Measurements from ENCODE around the gene KCNH1.

KCNH1 gene

DNA sequence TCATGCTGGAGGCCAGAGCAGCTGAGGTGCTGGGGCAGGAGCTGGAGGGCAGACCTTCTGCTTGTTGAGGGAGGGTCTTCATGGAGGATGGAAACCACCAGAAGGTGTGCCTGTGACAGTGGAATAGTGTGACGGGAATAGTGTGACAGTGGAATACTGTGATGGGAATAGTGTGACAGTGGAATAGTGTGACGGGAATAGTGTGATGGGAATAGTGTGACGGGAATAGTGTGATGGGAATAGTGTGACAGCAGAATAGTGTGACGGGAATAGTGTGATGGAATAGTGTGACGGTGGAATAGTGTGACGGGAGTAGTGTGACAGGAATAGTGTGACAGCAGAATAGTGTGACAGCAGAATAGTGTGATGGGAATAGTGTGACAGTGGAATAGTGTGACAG lies 480.2 kb downstream of the KCNH1 start:
- DNase-seq: peak in 2 of 56 donors; percentile 4 to 28

DNA sequence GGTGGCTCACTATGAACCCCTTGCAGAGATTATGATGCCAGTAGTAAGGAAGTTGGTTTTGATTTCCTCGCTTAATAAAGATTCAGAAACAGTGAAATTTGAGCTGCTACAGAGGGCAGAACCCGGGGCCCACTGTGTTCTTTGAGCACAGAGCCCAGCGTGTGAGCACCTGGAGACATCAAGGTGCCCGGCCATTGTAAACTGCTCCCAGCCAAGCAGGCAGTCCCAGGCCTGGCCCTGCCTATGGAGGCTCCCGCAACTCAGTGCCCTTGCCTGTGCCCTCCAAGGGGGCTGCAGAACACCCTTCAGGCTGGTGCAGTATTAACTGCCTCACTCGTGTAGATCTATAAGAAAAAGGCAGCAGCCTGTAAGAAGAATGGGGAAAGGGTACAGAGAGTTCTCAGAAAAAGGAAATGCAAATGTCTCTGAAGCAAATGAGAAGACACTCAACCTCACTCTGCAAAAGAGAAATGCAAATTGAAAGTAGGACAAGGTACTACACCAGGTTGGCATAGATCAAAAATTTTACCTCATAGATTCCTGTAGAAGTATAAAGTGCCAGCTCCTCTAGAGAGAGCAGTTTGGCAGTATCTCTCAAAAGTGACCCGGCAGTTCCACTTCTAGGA lies 481.5 kb downstream of the KCNH1 start:
- DNase-seq: no peak

DNA sequence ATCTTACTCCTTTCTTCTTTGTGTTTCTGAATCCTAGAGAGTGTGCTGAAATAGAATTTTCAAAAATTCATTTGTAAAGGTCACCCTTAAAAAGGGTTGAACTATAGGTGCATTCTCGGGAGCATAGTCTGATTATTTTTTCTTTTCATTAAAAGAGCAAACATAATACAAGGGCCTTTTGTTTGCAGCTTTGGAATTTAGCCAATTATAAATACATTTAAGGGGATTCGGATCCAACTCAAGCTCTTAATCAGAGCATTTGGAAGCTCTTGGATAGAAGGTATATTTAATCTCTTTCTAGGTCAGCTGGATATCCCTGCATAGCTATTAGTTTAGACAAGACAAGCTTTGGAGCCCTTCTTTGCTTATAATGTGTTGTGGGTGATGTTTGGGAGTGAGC lies 483.5 kb downstream of the KCNH1 start:
- DNase-seq: no peak

DNA sequence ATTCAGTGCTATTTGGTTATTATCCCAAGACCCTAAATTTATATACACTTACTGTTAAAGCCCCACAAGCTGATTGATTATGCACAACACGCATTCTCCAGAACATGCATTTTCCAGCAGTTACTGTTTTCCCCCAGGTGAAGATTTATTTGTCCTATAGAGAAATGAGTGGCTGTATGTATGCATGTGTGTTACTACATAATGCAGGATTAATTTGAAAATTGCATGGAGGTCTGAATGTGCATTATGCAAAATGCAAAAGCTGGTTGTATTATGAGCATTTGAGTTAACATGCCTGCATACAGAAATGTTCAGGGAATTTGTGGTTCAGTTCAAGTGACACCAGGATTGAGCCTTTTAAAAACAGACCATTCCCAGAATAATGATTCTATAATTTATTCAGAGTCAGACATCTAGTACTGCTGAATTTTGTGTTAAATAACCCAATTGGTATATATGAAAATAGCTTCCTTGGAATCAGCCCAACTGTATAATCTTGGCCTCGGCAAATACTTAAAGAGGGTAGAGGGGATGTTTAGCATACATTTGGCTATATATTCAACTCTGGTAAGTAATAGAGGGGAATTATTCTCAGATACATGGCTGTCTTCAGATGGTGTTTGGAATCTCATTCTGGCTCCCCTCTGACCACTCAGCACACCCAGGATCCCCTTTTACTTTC lies 485.2 kb downstream of the KCNH1 start:
- DNase-seq: no peak

DNA sequence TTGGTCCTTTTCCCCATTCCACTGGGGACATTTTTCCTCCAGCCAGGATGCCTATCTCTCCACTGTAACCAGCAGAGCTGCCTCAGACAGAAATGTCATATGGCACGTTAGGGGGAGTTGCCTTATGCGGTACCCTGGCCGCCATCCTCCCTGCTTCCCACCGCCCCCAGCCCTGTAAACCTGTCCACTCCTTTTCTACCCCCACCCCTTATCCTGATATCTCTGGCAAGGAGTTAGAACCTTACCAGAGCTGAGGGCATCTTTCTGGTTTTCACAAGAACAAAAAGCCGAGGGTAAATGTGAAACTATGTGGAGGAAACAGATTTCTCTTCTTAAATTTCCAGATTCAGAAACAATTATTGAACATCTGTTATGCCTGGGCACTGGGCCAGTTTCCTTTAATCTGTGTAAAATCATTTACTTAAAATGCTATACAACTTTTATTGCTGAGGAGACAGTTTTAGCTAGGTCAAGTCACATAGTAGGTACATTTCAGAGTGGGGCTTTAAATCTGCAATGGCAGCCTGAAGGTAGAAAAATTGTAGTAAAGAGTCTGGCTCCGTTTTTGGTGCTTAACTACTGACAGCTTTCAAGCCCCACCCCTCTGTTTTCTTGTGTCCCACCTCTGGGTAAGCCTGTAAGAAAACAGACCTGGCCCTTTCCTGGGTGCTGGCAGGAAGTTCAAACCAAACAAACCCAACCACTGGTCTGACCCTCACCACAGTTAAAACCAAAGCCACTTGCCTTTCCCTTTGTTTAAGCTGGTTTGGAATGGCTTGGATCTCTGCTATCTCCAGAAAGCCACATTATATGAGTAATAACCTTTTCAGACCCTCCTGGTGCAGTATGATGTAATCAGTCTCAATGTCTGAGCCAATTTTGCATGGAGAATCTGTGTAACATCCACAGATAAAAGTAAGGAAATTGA lies 486.3 kb downstream of the KCNH1 start:
- no peak for DNase-seq

DNA sequence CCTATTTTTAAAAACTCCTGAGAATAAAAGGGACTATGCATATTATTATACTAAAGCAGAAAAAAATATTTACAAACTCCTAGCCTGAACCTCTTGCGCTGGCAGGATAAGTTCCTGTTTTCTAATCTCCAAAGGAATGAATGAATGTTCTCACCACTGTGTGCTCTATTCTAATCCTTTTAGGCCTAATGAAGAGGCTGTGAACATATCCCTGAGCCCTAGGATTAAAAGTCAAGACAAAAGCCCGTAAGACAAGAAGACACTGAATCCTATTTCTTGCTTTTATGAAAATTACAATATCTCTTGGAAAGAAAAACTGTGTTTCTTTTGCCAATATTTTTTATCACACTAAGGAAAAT lies 487.7 kb downstream of the KCNH1 start:
- DNase-seq: no peak

DNA sequence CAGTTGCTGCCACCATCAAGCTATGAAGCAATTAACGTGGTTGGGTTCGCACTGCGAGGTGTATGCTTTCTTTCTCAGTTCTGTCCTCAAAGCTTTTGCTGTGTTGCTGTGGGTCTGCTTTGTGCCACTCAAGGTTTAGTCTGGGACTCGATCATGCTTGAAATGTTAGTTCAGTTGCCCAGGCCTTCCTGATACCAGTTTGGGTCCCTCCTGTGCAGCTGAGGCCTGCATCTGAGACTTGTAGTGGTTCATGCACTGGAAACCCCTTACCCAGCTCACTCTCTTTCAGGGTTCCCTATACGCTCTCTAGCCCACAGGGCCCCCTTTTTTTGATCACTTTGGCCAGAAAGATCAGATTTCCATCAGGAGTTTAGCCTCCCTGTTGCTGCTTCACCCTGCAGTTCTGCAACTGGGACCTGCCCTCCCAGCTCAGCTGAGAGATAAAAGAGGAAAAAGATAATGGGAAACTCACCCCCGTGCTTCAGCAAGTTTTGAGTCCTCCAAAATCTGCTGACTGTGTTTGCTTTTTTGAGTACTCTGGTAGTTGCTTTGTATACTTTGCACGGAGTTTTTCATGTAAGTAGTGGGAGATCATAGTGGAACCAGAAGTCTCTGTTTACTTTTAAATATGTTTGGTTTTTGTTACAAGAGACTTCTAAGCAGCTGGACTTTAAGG lies 488.2 kb downstream of the KCNH1 start:
- DNase-seq: no peak

DNA sequence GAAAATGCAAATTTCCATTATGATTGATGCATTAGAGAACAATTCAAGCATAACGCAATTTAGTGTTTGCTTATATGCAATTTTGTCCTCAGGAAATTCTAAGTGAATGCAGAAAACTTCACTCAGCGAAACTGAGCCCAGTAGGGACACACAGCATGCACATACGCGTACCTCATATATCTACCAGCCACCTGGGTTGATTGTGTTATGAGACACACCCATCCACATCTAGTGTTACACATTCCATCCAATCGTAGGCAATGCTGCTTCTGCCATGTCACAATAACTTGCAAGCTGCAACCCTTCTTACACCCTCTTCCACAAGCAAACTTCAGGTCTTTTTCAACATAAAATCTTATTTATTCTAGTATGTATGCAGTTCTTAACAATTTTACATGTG lies 492.4 kb downstream of the KCNH1 start:
- DNase-seq: no peak

DNA sequence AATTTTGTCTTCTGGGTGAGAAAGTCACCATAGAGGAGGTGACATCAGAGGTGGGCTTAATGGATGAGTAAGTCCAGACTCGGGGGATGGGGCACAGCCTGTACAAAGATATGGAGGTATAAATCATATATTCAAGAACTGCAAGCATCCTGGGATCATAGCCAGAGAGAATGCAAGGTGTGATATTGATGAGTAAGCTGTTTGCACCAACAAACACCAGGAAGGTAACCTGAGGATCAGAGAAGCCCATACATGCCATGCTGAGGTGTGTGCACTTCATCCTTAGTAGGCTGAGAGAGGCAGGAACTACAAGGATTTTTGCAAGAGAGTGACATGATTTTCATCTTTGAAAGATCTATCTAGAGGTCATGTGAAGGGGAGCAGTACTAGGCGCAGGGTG lies 498.8 kb downstream of the KCNH1 start:
- no peak for DNase-seq

DNA sequence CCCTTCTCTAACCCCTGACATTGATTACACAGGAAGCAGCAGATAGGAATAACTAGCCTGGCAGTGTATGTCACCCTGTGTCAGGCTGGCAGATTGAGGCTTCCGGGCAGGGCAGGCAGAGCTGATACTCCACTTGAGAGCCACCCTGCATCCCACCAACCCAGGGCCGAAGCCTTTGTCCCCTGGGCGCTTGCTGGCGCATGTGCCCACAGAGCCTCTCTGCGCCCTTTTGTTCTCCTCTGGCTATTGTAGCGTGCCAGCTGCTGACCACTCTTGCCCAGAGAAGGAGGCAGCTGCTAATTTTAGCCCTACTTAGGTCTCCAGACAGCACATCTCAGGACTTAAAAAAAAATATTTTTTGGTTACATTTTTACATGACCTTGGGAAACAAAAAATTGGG lies 500.3 kb downstream of the KCNH1 start:
- DNase-seq: peak in 39 of 56 donors; percentile 6 to 76 (median 45)

DNA sequence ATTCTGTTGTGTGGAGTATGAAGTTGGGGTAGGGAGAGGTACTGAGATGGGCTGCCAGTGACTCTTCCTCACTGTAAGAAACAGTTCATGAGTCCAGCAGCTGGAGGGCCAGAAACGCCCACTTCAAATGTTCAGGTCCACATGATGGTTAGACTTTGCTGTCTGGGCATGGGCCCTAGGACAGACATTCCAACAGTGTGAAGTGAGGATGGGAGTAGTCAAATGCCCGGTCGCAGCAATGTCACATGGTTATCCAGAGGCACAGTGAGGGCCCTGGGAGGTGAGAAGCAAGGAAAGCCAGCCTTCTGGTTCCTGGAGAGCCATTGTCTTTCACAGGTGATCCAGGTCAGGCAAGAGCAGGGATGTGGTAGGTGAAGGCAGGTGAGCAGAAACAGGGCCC lies 500.8 kb downstream of the KCNH1 start:
- no peak for DNase-seq

DNA sequence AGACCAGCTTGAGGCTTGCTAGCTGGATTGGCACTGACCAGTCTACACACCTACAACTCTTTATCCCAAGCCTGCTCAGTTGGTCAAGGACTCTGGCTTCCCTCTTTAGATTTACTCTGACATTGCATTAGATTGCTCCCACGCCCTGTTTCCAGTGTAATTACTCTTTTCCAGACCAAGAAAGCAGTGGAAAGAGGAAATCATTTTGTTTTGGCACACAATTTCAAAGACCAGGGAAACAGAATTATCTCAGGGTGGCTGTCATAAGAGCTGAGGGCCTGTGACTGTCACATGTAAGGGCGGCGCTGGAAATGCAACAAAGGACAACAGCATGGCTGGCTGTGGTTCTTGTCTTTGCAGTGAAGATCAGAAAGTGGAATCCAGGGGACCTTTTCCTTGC lies 502.5 kb downstream of the KCNH1 start:
- DNase-seq: peak in 5 of 56 donors; percentile 11 to 24 (median 15)

DNA sequence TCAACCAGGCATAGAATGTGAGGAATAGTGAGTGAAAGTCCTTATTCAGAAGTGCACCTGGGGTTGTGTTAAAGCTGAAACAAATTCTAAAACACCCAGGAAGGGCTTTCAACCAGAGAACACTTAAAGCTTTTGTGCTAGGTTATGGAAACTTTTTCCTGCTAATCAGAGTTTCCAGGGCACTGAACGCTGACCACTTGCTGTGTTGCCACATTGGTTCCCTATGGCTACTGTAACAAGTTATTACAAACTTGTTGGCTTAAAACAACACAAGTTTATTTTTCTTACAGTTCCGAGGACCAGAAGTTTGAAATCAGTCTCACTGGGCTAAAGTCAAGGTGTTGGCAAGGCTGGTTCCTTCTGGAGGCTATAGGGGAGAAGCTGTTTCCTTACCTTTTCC lies 504.7 kb downstream of the KCNH1 start:
- no peak for DNase-seq

DNA sequence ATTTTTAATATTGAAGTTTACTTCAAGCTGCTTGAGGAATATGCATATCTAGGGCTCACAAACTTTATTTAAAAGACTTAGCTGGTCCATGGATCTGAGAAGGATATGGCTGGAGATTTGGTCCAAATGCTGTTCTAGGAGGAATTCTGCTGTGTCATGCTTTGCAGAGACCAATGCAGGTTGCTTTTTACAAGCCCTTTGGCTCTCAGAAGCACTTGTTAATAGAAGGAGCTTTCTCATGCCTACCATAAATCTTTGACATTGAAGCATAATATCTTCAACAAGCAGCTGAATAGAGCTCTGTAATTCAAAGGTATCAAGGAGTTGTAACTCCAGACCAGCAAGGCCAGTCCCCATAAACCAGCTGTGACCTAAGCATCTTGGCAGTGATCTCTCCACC lies 506.2 kb downstream of the KCNH1 start:
- DNase-seq: no peak

All from nucleus accumbens (tissue), 56 donors.